GM21390 (cell line): ENCODE measurements around the gene NR0B2.
"Not testable (repeated sequence)": the region's sequence is repeated elsewhere in the genome, so short reads cannot be mapped to it uniquely, and the experiment has no call there.

ENCODE experiments used
- ATAC-seq: cut with Tn5 transposase; IDR thresholded peaks from one replicate; pipeline ENCODE4 v1.9.1; 2021; ENCODE audit not compliant: unreplicated experiment

The NR0B2 gene

DNA sequence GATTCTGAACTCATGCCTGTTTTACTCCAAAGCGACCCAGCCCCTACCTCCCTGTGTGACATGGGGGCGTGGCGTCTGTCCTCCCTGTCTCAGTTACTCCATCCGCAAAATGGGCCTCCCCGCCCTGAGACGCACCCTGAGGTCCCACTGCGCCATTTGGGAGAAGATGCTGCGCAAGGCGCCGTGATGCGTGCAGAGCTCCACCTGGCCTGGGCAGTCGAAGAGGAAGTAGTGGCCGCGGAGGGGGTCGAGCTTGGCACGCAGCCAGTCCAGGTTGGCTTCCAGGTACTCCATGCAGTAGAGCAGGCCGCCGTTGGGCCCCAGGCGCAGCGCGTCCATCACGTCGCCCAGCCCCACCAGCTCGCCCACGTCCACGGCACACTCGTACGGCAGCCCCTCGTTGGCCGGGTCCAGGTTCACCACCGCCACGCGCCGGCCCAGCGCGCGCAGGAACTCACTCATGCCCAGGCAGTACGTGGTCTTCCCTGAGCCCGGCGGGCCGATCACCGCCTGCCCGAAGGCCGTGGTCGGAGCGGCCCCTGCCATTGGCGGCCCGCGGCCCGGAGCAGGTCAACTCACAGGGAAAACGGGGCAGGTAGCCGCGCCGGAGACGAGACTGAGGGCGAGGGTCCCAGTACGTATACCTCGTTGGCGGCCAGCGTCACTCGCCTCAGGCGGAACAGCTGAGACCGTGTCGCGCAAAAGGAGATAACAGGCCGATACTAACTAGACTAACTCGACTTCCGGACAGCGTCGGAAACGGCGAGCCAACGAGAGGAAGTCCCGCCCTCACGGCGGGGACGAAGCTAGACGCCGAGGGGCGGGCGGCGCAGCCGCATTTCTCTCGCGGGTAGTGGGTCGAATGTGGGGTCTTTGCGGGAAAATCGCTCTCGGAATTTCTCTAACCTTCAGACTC is 24.0 kb downstream of the NR0B2 start, which contains the start of gene GPN2:
Gene GPN2 (minus strand): TSS at position 733 of the 916 bp plus-strand sequence. CDS start 187 bp downstream, at position 546.
- ATAC-seq, result peak; percentile 88

DNA sequence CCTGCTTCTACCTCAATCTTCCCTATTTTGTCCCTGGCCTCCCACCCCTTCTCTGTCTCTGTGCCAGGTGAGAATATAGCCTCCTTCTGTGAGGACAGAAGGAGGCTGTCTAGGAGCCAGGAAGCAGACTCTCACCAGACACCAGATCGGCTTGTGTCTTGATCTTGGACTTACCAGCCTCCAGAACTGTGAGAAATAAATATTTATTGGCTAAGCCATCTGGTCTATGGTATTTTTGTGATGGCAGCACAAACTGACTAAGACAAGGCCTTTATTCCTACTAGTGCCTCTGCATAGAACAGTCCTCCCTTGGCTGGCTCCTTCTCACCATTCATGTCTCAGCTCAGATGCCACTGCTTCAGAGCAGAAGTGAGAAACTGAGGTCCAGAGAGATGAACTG is 25.5 kb downstream of the NR0B2 start:
- ATAC-seq, result no peak

DNA sequence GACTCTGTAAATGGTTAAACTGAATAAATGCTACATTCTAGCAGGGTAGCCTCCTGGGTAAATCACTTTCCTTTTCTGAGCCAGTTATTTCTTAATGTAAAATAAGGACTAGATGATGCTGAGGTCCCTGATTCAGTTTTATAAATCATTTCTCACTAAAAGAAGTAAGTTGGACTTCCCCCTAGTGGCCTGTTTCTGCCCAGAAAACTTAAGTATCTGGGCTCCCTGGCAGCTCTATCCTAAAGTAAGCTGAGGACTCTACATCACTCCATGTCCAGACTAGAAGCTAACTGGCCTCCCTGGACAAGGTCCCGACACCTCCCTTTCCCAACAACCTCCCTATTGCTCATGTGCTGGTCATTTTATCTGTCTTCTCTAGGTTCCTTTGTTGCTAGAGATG is 26.6 kb downstream of the NR0B2 start:
- ATAC-seq, result no peak

- ATAC-seq, result no peak
Observed at GRCh38 chr1:26882696-26883463, 30.9 kb downstream of the NR0B2 start.

DNA sequence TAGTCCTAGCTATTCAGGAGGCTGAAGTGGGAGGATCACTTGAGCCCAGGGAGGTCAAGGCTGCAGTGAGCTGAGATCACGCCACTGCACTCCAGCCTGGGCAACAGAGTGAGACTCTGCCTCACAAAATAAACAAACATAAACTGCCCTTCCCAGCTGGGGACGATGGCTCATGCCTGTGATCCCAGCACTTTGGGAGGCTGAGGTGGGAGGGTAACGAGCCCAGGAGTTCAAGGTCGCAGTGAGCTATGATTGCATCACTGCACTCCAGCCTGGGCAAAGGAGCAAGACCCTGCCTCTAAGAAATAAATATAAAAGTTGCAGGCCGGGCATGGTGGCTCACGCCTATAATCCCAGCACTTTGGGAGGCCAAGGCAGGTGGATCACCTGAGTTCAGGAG is 32.2 kb downstream of the NR0B2 start:
- not testable (repeated sequence) for ATAC-seq

DNA sequence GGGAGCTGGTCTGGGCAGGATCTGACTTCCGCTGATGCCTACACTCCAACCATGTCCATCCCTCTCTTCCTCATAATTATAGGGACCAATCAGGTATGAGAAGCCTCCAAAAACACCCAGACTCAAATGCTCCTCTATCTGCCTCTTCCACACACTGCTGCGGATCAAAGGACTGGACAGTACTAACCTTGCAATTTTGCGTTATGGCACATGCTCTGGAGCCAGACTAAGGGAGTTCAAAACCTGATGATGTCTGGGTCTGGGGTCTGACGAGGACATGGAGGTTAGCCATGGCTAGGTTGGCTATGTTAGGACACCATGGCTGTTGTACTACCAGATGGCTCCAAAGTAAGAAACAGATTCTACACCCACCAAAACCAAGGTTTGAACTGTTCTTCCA is 34.0 kb downstream of the NR0B2 start:
- no peak for ATAC-seq

GRCh38 chr1:26877326-26877725 is 36.4 kb downstream of the NR0B2 start:
- no peak for ATAC-seq

DNA sequence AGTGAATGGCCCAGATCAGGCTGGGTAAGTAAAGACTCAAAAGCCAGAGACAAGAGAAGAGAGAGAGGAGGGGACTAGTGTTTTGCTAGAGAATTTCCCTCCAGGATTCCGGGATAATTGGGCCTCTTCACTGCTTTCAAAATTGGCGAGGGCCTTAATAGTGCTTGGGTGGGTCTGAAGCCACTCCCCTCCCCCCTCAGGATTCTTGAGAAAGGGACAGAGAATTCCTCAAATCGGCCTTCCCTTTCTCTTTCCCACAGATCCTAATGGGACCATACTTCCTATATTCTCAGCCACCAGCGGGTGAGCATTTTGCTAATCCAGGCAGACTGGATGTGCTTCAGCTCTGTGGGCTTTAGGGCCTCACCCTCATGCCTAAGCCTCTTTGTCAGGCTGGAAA is 38.9 kb downstream of the NR0B2 start:
- no peak for ATAC-seq

DNA sequence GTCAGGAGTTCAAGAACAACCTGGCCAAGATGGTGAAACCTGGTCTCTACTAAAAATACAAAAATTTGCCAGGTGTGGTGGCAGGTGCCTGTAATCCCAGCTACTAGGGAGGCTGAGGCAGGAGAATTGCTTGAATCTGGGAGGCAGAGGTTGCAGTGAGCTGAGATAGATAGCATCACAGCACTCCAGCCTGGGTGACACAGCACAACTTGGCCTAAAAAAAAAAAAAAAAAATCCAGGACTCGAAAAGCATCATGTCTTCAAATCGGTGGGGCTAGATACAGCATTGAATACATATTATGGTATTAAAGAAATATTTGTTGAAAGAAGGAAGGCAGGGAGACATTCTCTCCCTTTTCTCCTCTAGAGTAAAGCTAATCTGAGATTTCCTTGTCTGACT is 40.7 kb downstream of the NR0B2 start:
- not testable (repeated sequence) for ATAC-seq

DNA sequence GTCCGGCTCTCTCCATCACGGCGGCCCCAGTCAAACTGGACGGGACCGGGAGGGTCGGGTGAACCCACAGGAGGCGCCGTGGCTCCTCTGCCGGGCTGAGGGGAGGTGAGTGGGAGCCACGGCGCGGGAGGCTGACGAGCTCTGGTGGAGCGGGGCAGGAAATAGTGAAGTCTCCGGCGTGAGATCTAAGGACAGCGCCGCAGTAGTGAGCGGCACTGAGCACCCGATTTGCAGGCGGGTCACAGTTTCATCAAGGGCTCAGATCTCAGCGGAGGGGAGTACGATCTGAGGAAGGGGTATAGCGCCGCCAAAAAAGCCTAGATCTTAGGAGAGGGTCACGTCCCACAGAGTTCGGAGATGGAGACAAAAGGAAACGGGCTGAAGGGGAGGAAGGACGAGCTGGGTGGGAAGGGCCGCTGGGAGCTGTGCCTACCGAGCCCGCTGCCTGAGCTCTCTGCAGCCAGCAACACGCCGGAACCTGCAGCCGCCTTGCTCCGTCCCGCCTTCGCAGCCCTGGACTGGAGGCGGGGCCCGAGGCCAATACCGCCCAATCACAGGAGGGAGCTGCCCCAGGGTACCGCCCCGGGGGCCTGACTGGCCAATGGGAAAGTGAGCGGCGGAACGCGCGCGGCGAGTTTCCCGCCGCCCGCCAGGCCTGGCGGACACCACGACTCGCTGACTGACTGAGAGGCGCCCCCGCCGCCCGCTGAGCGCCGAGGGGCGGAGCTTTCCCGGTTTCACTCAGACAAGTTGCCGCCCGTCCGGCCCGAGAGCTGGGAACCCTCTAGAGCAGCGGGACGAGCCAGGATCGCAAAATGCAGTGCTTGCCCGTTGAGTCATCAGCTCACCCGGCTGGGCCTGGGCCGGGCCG is 48.9 kb downstream of the NR0B2 start:
- peak; percentile 84 for ATAC-seq

- no peak for ATAC-seq
Observed at GRCh38 chr1:26863685-26864077, 50.1 kb downstream of the NR0B2 start.

DNA sequence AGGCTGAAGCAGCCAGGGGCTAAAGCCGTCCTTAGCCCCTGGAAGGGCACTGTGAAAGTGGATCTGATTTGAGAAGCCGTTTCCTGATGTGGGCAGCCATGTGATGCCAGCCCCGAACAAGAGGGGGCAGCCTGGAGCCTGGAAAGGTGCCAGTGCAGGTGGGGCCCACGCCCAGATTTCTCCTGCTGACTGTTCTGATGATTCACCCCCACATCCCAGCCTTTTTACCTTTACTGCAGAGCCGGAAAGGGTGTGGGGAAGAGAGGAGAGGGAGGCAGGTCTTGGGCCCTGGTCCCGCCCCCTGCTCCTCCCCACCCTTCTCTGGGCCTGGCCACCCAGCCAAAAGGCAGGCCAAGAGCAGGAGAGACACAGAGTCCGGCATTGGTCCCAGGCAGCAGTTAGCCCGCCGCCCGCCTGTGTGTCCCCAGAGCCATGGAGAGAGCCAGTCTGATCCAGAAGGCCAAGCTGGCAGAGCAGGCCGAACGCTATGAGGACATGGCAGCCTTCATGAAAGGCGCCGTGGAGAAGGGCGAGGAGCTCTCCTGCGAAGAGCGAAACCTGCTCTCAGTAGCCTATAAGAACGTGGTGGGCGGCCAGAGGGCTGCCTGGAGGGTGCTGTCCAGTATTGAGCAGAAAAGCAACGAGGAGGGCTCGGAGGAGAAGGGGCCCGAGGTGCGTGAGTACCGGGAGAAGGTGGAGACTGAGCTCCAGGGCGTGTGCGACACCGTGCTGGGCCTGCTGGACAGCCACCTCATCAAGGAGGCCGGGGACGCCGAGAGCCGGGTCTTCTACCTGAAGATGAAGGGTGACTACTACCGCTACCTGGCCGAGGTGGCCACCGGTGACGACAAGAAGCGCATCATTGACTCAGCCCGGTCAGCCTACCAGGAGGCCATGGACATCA is 50.7 kb downstream of the NR0B2 start, which contains the start of gene SFN:
Gene SFN (plus strand): TSS at position 369 of the 904 bp plus-strand sequence. CDS start 64 bp downstream, at position 433.
- ATAC-seq, result no peak

DNA sequence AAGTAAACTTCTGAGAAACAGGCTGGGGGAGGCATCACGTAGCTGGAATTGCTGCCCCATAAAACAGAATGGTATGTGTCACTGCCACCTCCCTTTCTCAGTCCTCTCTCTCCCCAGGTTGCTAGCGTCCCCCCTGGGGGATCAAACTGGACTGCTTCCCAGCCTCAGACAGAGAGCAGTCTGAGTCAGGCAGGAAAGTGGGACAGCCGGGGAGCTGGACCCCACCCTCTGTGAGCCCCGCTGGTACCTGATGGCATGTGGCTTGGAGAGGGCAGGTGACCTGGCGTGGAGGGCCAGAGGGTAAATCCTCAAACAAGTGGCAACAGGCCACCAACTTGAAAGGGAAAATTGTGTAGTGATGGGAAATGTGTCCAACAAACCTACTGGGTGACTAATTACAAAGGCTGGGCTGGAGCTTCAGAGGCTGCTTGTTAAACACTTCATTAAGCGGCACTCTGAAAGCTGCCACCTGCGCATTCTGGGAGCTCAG is 51.8 kb downstream of the NR0B2 start:
- ATAC-seq, result no peak
